PC-9 (cell line): ENCODE data around the gene C19orf18. TPM values are rescaled to one million over a fixed set of nuclear protein-coding genes. Genes with fewer than 3 reads are reported as not detected.

ENCODE experiments used
- BruUV-seq: library from RNA; stranded (reverse); fragments of 400-500 nt; replicated peaks from 2 replicates; lab custom pipeline; 2021; lab: Mats Ljungman, UMichigan
- CTCF ChIA-PET: fragments of 300-600 bp; sonication (Branson Sonifier 250); formaldehyde crosslinking; loops from one replicate; lab custom pipeline; 2022; ENCODE audit warnings: antibody characterized with exemption; lab: Charles Lee
- POLR2A ChIA-PET: fragments of 300-600 bp; sonication (Branson Sonifier 250); formaldehyde crosslinking; loops from one replicate; lab custom pipeline; 2022; ENCODE audit warnings: antibody characterized with exemption; ENCODE audit not compliant: unreplicated experiment; lab: Charles Lee
- DNase-seq, 2 experiments: peaks; one replicate each; pipeline versions ENCODE4 v3.0.0 to v3.0.0-alpha.2; 2015 to 2022; ENCODE audit warnings: mixed read lengths in 1 of 2
- H2AFZ ChIP-seq: fragments of 200-600 bp; sonication (generic); 2 replicates; pipeline ENCODE4 v1.8.1; 2017; ENCODE audit warnings: antibody characterized with exemption
- H3F3A ChIP-seq: fragments of 200-600 bp; sonication (generic); 2 replicates; pipeline ENCODE4 v1.8.1; 2017; ENCODE audit warnings: antibody characterized with exemption, mild to moderate bottlenecking, low read depth; ENCODE audit not compliant: insufficient read depth
- H3K27ac ChIP-seq: fragments of 200-600 bp; sonication (generic); 2 replicates; pipeline ENCODE4 v1.6.1; 2016; ENCODE audit warnings: mixed run types
- H3K27me3 ChIP-seq: fragments of 200-600 bp; sonication (generic); 2 replicates; pipeline ENCODE4 v1.6.1; 2016; ENCODE audit warnings: low read depth, mixed run types; ENCODE audit not compliant: insufficient read depth
- H3K36me3 ChIP-seq: fragments of 200-600 bp; sonication (generic); 2 replicates; pipeline ENCODE4 v1.6.1; 2016; ENCODE audit warnings: low read depth, mixed run types
- H3K4me1 ChIP-seq: fragments of 200-600 bp; sonication (generic); replicated peaks from 2 replicates; pipeline ENCODE4 v1.6.1; 2016; ENCODE audit warnings: mixed run types; ENCODE audit not compliant: insufficient read depth
- H3K4me2 ChIP-seq: fragments of 200-600 bp; sonication (generic); 2 replicates; pipeline ENCODE4 v1.6.1; 2017; ENCODE audit warnings: mixed run types
- H3K4me3 ChIP-seq: fragments of 200-600 bp; sonication (generic); 2 replicates; pipeline ENCODE4 v1.6.1; 2016; ENCODE audit warnings: mixed run types
- H3K79me2 ChIP-seq: fragments of 200-600 bp; sonication (generic); 2 replicates; pipeline ENCODE4 v1.6.1; 2017; ENCODE audit warnings: low read depth, mixed run types
- H3K9me2 ChIP-seq: fragments of 200-600 bp; sonication (generic); 2 replicates; pipeline ENCODE4 v1.8.1; 2017; ENCODE audit warnings: mild to moderate bottlenecking; ENCODE audit not compliant: insufficient read depth
- H3K9me3 ChIP-seq: fragments of 200-600 bp; sonication (generic); 2 replicates; pipeline ENCODE4 v1.8.1; 2016; ENCODE audit warnings: low read depth; ENCODE audit not compliant: insufficient read depth
- H4K20me1 ChIP-seq: fragments of 200-600 bp; sonication (generic); 2 replicates; pipeline ENCODE4 v1.8.1; 2017; ENCODE audit not compliant: insufficient read depth
- CTCF ChIP-seq: fragments of 200-600 bp; sonication (generic); conservative IDR thresholded peaks from 2 replicates; pipeline ENCODE4 v1.6.1; 2017; ENCODE audit warnings: mixed run types, antibody characterized with exemption, mild to moderate bottlenecking, moderate library complexity
- EZH2 ChIP-seq: fragments of 200-600 bp; sonication (generic); IDR thresholded peaks from 2 replicates; pipeline ENCODE4 v1.8.0; 2017; ENCODE audit warnings: antibody characterized with exemption, low read depth
- intact Hi-C: fragments of 100-400 bp; cut with micrococcal nuclease; formaldehyde crosslinking; loops from one replicate; pipeline ENCODE4 v1.10.0; 2022; ENCODE audit not compliant: unreplicated experiment
- total RNA-seq: library from RNA; stranded (reverse); gene quantifications from 2 replicates; pipeline ENCODE4 v1.2.3, GENCODE V29; 2021

Gene C19orf18
- total RNA-seq, 1 experiment from 2014 or later: not detected

GRCh38 chr19:57949702-57950101 is 24.6 kb downstream of the C19orf18 start:
- H3F3A ChIP-seq: peaks cover 6% of the 10 kb centered on the region; the same call in 1 of the 2 replicates
- 0 out of 2 replicates have a peak, but pooled peaks cover 9% of the 10 kb centered on the region for H3K27me3 ChIP-seq
- H3K9me3 ChIP-seq: peaks cover 39% of the 10 kb centered on the region
- no peak overlapping the region for H3K27ac ChIP-seq
- 0 out of 2 replicates have a peak, but pooled peaks cover 9% of the 10 kb centered on the region for H3K36me3 ChIP-seq
- H3K9me2 ChIP-seq: no peaks in the 10 kb centered on the region
- DNase-seq: no peak
- TF ChIP-seq CTCF (no peak), EZH2 (no peak)
- POLR2A ChIA-PET: no interaction called here
- intact Hi-C loops: no loop called here
- no peak overlapping the region for H3K4me2 ChIP-seq
- peaks cover 9% of the 10 kb centered on the region for H3K4me1 ChIP-seq
- no peak overlapping the region for H2AFZ ChIP-seq
- no peak overlapping the region for H3K4me3 ChIP-seq
- CTCF ChIA-PET: no interaction called here
- no TSS peak for BruUV-seq
- H4K20me1 ChIP-seq: no peaks in the 10 kb centered on the region
- peaks cover 27% of the 10 kb centered on the region for H3K79me2 ChIP-seq

- intact Hi-C loops: no loop called here
- CTCF ChIA-PET: no interaction called here
- no TSS peak for BruUV-seq
Measured at GRCh38 chr19:57949296-57949695, 25.0 kb downstream of the C19orf18 start.

GRCh38 chr19:57947419-57948134 is 26.8 kb downstream of the C19orf18 start, which contains the start of gene ZNF256:
Gene ZNF256 (minus strand): TSS chr19:57947706. CDS start chr19:57947474, 232 bp downstream.
- intact Hi-C loops: loop anchor here (1.0 kb wide), 4 partner anchors 55 to 470 kb away; partner anchors contain the start of genes ZNF606 and ZNF772
- Histone ChIP-seq H3K27me3 (0 out of 2 replicates have a peak, but pooled peaks cover 4% of the 10 kb centered on the region), H3K27ac (peak within 1 kb of the TSS; percentile 35; the same call in 1 of the 2 replicates), H3K36me3 (peaks cover 22% of the 10 kb centered on the region; the same call in 1 of the 2 replicates), H3K4me1 (peaks cover 9% of the 10 kb centered on the region), H3K9me2 (no peaks in the 10 kb centered on the region), H3K4me2 (peak within 1 kb of the TSS; percentile 91), H2AFZ (peak within 1 kb of the TSS; percentile 96), H3F3A (peaks cover 6% of the 10 kb centered on the region; the same call in 1 of the 2 replicates), H3K79me2 (peaks cover 27% of the 10 kb centered on the region), H4K20me1 (no peaks in the 10 kb centered on the region), H3K4me3 (peak within 1 kb of the TSS; percentile 91), H3K9me3 (peaks cover 58% of the 10 kb centered on the region)
- TF ChIP-seq CTCF (peak; percentile 63), EZH2 (no peak)
- no TSS peak for BruUV-seq
- DNase-seq: peak; percentile 86 to 96
- ChIA-PET CTCF (no interaction called here), POLR2A (no interaction called here)

More at GRCh38 chr19:57949296-57949695, 25.0 kb downstream of the C19orf18 start:
- Histone ChIP-seq H3K4me3 (no peak overlapping the region), H3K79me2 (peaks cover 27% of the 10 kb centered on the region), H3K4me1 (peaks cover 9% of the 10 kb centered on the region), H4K20me1 (no peaks in the 10 kb centered on the region), H2AFZ (no peak overlapping the region), H3K9me3 (peaks cover 43% of the 10 kb centered on the region), H3K36me3 (0 out of 2 replicates have a peak, but pooled peaks cover 9% of the 10 kb centered on the region), H3K4me2 (no peak overlapping the region), H3K9me2 (no peaks in the 10 kb centered on the region), H3F3A (peaks cover 6% of the 10 kb centered on the region; the same call in 1 of the 2 replicates), H3K27ac (no peak overlapping the region), H3K27me3 (0 out of 2 replicates have a peak, but pooled peaks cover 5% of the 10 kb centered on the region)
- POLR2A ChIA-PET: no interaction called here
- DNase-seq: no peak
- TF ChIP-seq CTCF (no peak), EZH2 (no peak)
